GM18907 (cell line): ENCODE measurements around the gene STIM2.
"Not testable (repeated sequence)": the region's sequence is repeated elsewhere in the genome, so short reads cannot be mapped to it uniquely, and the experiment has no call there.

Experiments
- ATAC-seq: cut with Tn5 transposase; IDR thresholded peaks from one replicate; pipeline ENCODE4 v1.9.1; 2021; ENCODE audit warnings: mild to moderate bottlenecking, moderate library complexity; ENCODE audit not compliant: unreplicated experiment

STIM2 gene

GRCh38 chr4:27022963-27023362 is 162.3 kb downstream of the STIM2 start:
- no peak for ATAC-seq

- ATAC-seq, result no peak
Measured at GRCh38 chr4:27023366-27023765, 162.7 kb downstream of the STIM2 start.

- ATAC-seq, result no peak
Measured at GRCh38 chr4:27024805-27025204, 164.2 kb downstream of the STIM2 start.

- no peak for ATAC-seq
Measured at GRCh38 chr4:27027428-27027827, 166.8 kb downstream of the STIM2 start.

- not testable (repeated sequence) for ATAC-seq
Measured at GRCh38 chr4:27035127-27035526, 174.5 kb downstream of the STIM2 start.

- no peak for ATAC-seq
Measured at GRCh38 chr4:27040356-27040755, 179.7 kb downstream of the STIM2 start.

GRCh38 chr4:27042411-27042810 is 181.8 kb downstream of the STIM2 start:
- ATAC-seq, result no peak

GRCh38 chr4:27043200-27043599 is 182.6 kb downstream of the STIM2 start:
- no peak for ATAC-seq

GRCh38 chr4:27046851-27047250 is 186.2 kb downstream of the STIM2 start:
- ATAC-seq, result no peak

GRCh38 chr4:27048429-27049238 is 188.0 kb downstream of the STIM2 start:
- ATAC-seq, result no peak

GRCh38 chr4:27049239-27049829 is 188.7 kb downstream of the STIM2 start:
- ATAC-seq, result no peak

GRCh38 chr4:27050731-27051130 is 190.1 kb downstream of the STIM2 start:
- no peak for ATAC-seq

- ATAC-seq, result no peak
Measured at GRCh38 chr4:27055221-27055760, 194.7 kb downstream of the STIM2 start.

- ATAC-seq, result no peak
Measured at GRCh38 chr4:27056281-27056680, 195.6 kb downstream of the STIM2 start.

- ATAC-seq, result no peak
Measured at GRCh38 chr4:27057053-27057452, 196.4 kb downstream of the STIM2 start.

GRCh38 chr4:27057662-27058061 is 197.0 kb downstream of the STIM2 start:
- no peak for ATAC-seq

- ATAC-seq, result no peak
Measured at GRCh38 chr4:27058819-27059406, 198.3 kb downstream of the STIM2 start.

- ATAC-seq, result no peak
Measured at GRCh38 chr4:27059446-27059845, 198.8 kb downstream of the STIM2 start.

- ATAC-seq, result no peak
Measured at GRCh38 chr4:27062256-27062655, 201.6 kb downstream of the STIM2 start.

- ATAC-seq, result no peak
Measured at GRCh38 chr4:27066591-27066990, 205.9 kb downstream of the STIM2 start.

- no peak for ATAC-seq
Measured at GRCh38 chr4:27068151-27068867, 207.7 kb downstream of the STIM2 start.
